GM12874 (cell line): Measurements from ENCODE around the gene SLC25A29.

ENCODE experiments used
- CTCF ChIP-seq: IDR thresholded peaks from 2 replicates; pipeline ENCODE4 v1.5.1; 2011; ENCODE audit warnings: low read depth, mild to moderate bottlenecking, control low read depth, low read length, moderate library complexity; ENCODE audit not compliant: insufficient read depth

SLC25A29 gene

DNA sequence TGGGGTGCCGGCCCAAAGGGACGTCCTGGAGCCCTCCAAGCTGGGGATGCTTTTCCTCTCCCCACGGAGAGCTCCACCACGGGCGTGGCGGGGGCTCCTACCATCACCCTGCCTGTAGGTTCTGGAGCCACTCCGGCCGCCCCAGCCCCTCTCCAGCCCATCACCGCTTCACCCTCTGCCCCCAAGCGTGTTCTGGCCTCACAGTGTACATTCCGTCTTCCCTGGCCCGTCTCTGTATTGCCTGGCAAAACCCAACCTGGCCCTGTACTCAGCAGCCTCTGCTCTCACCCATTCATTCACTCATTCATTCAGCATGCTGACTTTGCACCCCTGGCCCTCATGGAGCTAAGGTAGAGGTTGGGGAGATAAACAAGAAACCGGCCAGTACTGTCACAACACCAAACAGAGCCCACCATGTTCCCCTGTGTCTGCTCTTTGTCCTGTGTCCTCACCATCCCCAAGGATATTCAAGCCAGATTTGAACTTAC lies 20.3 kb downstream of the SLC25A29 start:
- no peak for TF ChIP-seq CTCF

DNA sequence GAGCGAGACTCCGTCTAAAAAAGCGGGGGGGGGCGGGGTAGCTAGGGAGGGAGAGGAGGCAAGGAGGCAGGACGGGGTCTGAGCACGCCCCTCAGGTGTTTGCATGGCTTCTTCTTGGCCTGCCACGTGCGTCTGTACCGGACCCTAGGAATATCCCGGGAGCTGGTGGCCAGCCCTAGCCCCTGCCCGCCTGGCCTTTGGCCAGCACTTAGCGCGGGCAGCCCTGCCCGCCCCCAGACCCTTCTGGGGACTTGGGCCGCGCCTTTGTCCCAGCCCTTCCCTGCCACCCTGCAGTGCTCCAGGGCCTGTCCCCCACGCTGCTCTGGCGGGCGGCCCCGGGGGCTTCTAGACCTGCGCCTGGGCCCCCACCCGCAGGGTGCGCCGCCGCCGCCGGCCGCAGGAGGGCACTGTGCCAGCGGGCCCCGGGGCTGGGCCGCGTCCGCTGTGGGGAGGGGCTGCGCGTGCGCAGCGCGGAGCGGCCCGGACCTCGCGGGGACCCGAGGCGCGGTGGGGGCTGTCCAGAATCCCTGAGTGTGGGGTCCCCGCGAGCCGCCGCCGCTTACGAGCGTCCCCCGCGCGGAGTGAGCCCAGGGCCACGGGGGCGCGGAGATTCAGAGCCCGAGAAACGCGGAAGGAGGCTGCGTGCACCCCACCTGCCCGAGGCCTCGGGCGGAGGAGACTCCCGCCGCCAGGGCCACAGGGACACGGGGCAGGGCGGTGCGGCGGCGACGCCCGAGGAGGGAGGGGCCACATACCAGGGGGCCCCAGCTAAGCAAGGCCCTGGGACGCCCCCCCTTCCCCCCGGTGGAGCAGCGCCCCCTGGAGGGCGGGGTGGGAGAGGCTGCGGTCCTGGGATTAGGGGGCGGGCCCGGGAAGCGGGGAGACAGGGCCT lies 21.0 kb downstream of the SLC25A29 start:
- TF ChIP-seq CTCF, result peak; percentile 91

DNA sequence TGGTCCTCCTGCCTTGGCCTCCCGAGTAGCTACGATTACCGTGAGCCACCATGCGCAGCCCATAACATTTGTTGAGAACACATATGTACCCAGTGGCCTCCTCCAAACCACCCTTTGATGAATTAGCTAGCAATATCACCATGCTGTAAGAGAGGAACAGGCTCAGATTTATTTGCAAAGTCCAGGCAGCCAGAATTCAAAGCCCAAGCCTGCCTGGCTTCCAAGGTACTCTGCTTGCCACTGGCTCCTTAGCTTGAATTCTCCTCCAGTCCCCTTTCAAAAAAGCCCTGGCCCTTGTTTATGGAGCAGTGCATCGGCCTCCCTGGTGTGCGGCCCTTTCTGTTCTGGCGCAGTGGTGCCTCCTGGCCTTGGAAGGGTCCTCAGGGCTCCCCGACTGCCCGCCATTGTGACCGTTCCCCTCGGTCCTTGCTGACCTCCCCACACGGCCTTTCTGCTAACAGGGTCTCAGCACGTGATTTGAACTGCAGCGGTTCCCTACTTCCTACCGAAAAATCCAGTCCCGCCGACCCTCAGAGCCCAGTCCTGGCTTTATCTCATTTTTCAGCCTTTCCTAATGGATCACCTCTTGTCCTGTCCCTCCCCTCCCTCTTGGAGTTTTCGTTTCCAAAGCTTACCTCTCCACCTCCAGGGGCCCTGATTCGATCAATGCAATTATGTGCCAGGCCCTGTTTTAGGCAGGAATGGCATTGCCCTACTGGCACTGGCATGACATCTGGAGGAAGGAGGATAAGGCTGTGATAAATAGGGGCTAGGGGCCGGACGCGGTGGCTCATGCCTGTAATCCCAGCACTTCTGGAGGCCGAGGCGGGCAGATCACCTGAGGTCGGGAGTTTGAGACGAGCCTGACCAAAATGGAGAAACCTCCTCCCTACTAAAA lies 22.0 kb downstream of the SLC25A29 start:
- no peak for TF ChIP-seq CTCF

DNA sequence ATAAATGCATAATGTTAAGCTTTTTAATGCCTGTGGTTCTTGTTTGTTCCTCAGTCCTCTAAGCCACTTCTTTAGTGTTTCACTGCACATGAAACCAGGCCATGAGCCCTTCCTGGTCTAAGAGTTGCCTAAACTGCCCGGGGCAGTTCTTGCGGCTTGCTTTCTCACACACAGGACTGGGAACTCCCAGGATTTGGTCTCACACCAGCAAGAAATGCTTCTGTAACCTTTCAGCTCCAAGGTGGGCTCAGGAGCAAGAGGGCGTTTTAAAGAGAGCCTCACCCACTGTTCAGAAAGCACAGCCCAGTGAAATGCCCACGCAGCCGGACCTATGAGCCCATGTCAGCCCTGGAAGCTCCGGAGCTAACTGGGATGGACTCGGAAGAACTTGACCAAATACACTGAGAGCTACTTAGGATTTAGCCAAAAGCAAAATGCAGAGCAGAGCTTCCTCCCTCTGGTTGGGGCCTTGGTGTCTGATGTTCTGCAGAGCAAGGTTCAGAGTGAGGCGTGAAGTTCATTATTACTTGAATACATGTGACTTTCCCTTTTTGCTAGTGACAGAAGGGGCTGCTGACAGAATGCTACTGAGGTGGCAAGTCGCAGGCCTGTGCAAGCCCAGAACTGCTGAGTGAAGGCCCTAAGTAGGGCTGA lies 23.4 kb downstream of the SLC25A29 start:
- TF ChIP-seq CTCF, result no peak

DNA sequence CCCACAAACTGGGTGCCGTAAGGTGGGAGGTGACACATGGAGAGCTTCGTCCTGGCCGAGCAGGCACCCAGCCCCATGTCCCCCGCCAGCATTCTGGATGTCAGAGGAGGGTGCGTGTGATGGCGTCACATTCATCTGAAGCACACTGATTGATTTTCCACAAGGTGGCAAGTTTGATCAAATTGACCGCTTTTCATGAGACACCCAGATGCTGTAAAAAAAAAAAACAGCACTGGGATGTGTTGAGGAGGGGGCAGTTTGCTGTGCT lies 24.2 kb downstream of the SLC25A29 start:
- no peak for TF ChIP-seq CTCF

GRCh38 chr14:100281286-100282082 lies 24.8 kb downstream of the SLC25A29 start:
- TF ChIP-seq CTCF, result no peak
